Measurements from ENCODE around the gene CTXND2. TPM values are rescaled to one million over a fixed set of nuclear protein-coding genes. Genes with fewer than 3 reads are reported as not detected.
A peak's percentile ranks its signal among the peaks of the same experiment; 100 is the strongest.

CTXND2 gene
- total and polyA plus RNA-seq, 2 of the 13 experiments (the other 11 are each of a cell fraction or from before 2014, with no cell fraction given), result not detected

DNA sequence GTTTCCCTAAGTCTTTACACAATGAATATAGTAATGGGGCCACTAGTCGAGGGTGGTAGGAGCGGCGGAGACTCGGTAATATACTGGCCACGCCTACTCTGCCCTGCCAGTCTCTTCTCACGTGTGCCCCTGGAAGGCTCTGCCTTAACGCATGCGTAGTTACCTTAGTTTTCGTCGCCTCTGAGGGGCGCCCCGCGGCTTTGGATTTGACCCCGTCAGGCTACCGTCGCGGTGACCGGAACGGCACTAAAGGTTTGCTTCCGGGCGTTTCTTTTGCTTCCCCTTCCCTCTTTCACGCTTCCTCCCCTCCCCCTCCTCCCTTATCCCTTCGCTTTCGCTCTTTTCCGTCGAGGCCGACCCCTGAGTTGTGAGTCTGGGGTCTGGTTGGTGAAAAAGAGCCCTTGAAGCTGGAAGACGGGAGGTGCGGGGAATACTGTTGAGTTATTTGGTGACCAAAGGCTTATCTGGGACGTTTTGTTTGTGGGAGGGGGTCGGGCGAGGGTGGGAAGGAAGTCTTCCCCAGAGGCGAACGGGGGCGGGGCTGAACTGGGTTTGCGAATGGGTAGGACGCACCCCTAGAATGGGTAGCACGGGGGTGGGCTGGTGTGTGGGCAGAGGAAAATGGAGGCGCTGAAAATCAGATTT, 39.3 kb downstream of the CTXND2 start, which contains the start of gene SETDB1 (continued):
- TF ChIP-seq JDP2 (CRISPR knock-in tag; IDR thresholded peaks at IDR 0.05; ENCODE audit: borderline replicate concordance) (no peak), BHLHE40 (IDR thresholded peaks at IDR 0.05; ENCODE audit: low read length) (peak; percentile 90), ATAD3A (CRISPR knock-in tag; IDR thresholded peaks at IDR 0.05) (no peak), KDM4B (CRISPR knock-in tag; IDR thresholded peaks at IDR 0.05) (0 out of 2 replicates have a peak, but pooled peaks have one; percentile 16), ZNF263 (CRISPR knock-in tag; IDR thresholded peaks at IDR 0.05) (peak; percentile 87), ZNF7 (CRISPR knock-in tag; IDR thresholded peaks at IDR 0.05) (no peak), MXD4 (CRISPR knock-in tag; IDR thresholded peaks at IDR 0.05) (peak; percentile 90; the same call in 1 of the 2 replicates), CBX5 (CRISPR knock-in tag; IDR thresholded peaks at IDR 0.05; ENCODE audit: borderline replicate concordance) (peak; percentile 63; the same call in 1 of the 2 replicates), HMG20A (CRISPR knock-in tag; IDR thresholded peaks at IDR 0.05; ENCODE audit: borderline replicate concordance) (peak; percentile 15; the same call in 1 of the 2 replicates), ZNF891 (CRISPR knock-in tag; IDR thresholded peaks at IDR 0.05) (0 out of 2 replicates have a peak, but pooled peaks have one; percentile 22), ZNF746 (CRISPR knock-in tag; IDR thresholded peaks at IDR 0.05) (peak; percentile 85), ZNF121 (CRISPR knock-in tag; IDR thresholded peaks at IDR 0.05) (no peak), PRMT3 (CRISPR knock-in tag; IDR thresholded peaks at IDR 0.05; ENCODE audit: borderline replicate concordance, low read depth) (no peak), GPN1 (CRISPR knock-in tag; IDR thresholded peaks at IDR 0.05; ENCODE audit: borderline replicate concordance) (no peak)
- TF ChIP-seq, protein P1, sequence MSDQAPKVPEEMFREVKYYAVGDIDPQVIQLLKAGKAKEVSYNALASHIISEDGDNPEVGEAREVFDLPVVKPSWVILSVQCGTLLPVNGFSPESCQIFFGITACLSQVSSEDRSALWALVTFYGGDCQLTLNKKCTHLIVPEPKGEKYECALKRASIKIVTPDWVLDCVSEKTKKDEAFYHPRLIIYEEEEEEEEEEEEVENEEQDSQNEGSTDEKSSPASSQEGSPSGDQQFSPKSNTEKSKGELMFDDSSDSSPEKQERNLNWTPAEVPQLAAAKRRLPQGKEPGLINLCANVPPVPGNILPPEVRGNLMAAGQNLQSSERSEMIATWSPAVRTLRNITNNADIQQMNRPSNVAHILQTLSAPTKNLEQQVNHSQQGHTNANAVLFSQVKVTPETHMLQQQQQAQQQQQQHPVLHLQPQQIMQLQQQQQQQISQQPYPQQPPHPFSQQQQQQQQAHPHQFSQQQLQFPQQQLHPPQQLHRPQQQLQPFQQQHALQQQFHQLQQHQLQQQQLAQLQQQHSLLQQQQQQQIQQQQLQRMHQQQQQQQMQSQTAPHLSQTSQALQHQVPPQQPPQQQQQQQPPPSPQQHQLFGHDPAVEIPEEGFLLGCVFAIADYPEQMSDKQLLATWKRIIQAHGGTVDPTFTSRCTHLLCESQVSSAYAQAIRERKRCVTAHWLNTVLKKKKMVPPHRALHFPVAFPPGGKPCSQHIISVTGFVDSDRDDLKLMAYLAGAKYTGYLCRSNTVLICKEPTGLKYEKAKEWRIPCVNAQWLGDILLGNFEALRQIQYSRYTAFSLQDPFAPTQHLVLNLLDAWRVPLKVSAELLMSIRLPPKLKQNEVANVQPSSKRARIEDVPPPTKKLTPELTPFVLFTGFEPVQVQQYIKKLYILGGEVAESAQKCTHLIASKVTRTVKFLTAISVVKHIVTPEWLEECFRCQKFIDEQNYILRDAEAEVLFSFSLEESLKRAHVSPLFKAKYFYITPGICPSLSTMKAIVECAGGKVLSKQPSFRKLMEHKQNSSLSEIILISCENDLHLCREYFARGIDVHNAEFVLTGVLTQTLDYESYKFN (CRISPR knock-in tag; conservative IDR thresholded peaks at IDR 0.05), result peak; percentile 65
- TF ChIP-seq, protein P2, sequence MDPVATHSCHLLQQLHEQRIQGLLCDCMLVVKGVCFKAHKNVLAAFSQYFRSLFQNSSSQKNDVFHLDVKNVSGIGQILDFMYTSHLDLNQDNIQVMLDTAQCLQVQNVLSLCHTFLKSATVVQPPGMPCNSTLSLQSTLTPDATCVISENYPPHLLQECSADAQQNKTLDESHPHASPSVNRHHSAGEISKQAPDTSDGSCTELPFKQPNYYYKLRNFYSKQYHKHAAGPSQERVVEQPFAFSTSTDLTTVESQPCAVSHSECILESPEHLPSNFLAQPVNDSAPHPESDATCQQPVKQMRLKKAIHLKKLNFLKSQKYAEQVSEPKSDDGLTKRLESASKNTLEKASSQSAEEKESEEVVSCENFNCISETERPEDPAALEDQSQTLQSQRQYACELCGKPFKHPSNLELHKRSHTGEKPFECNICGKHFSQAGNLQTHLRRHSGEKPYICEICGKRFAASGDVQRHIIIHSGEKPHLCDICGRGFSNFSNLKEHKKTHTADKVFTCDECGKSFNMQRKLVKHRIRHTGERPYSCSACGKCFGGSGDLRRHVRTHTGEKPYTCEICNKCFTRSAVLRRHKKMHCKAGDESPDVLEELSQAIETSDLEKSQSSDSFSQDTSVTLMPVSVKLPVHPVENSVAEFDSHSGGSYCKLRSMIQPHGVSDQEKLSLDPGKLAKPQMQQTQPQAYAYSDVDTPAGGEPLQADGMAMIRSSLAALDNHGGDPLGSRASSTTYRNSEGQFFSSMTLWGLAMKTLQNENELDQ (CRISPR knock-in tag; IDR thresholded peaks at IDR 0.05; ENCODE audit: borderline replicate concordance), result 0 out of 2 replicates have a peak, but pooled peaks have one; percentile 34
- TF ChIP-seq, protein P3, sequence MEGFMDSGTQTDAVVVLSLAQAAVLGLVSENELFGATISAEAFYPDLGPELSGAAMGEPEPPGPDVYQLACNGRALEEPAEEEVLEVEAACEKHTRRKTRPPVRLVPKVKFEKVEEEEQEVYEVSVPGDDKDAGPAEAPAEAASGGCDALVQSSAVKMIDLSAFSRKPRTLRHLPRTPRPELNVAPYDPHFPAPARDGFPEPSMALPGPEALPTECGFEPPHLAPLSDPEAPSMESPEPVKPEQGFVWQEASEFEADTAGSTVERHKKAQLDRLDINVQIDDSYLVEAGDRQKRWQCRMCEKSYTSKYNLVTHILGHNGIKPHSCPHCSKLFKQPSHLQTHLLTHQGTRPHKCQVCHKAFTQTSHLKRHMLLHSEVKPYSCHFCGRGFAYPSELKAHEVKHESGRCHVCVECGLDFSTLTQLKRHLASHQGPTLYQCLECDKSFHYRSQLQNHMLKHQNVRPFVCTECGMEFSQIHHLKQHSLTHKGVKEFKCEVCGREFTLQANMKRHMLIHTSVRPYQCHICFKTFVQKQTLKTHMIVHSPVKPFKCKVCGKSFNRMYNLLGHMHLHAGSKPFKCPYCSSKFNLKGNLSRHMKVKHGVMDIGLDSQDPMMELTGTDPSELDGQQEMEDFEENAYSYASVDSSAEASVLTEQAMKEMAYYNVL (CRISPR knock-in tag; IDR thresholded peaks at IDR 0.05; ENCODE audit: borderline replicate concordance), result peak; percentile 36; the same call in 1 of the 2 replicates
- TF ChIP-seq, protein P4, sequence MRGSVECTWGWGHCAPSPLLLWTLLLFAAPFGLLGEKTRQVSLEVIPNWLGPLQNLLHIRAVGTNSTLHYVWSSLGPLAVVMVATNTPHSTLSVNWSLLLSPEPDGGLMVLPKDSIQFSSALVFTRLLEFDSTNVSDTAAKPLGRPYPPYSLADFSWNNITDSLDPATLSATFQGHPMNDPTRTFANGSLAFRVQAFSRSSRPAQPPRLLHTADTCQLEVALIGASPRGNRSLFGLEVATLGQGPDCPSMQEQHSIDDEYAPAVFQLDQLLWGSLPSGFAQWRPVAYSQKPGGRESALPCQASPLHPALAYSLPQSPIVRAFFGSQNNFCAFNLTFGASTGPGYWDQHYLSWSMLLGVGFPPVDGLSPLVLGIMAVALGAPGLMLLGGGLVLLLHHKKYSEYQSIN (CRISPR knock-in tag; IDR thresholded peaks at IDR 0.05; ENCODE audit: borderline replicate concordance), result no peak
- TF ChIP-seq, protein P5, sequence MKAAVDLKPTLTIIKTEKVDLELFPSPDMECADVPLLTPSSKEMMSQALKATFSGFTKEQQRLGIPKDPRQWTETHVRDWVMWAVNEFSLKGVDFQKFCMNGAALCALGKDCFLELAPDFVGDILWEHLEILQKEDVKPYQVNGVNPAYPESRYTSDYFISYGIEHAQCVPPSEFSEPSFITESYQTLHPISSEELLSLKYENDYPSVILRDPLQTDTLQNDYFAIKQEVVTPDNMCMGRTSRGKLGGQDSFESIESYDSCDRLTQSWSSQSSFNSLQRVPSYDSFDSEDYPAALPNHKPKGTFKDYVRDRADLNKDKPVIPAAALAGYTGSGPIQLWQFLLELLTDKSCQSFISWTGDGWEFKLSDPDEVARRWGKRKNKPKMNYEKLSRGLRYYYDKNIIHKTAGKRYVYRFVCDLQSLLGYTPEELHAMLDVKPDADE (CRISPR knock-in tag; IDR thresholded peaks at IDR 0.05), result no peak
